Measurements from ENCODE around the gene CFAP61.
"Not testable (repeated sequence)": the region's sequence is repeated elsewhere in the genome, so short reads cannot be mapped to it uniquely, and the experiment has no call there.

- TF ChIP-seq CTCF (conservative IDR thresholded peaks at IDR 0.05; ENCODE audit: low read depth in 2 of 2); POLR2AphosphoS5 (IDR thresholded peaks at IDR 0.05; ENCODE audit: low read depth); EZH2 (IDR thresholded peaks at IDR 0.05; ENCODE audit: low read depth, unreplicated experiment); ZNF114 (CRISPR knock-in tag; IDR thresholded peaks at IDR 0.05); EZH2phosphoT487 (IDR thresholded peaks at IDR 0.05; ENCODE audit: unreplicated experiment); ETS1 (IDR thresholded peaks at IDR 0.05); REST (IDR thresholded peaks at IDR 0.05; ENCODE audit: unreplicated experiment): not testable (repeated sequence)
These were observed 192.1 kb downstream of the CFAP61 start for GRCh38 chr20:20244384-20244783.

All from GM23338 (cell line).